Keratinocyte (primary cell): ENCODE measurements around the gene TTC9B. TPM values are rescaled to one million over a fixed set of nuclear protein-coding genes. Genes with fewer than 3 reads are reported as not detected.

Source experiments
- DNase-seq: peaks from one replicate; pipeline ENCODE4 v3.0.0-alpha.2; 2011; ENCODE audit warnings: low read depth, missing footprints, low spot score
- FAIRE-seq: peaks from 2 replicates; lab custom pipeline; 2011; peaks lifted over from hg19 to GRCh38; lab: Jason Lieb, UNC
- H2AFZ ChIP-seq: 2 replicates; pipeline ENCODE4 v1.6.0; 2012; ENCODE audit warnings: low read length, control low read depth, inconsistent platforms; ENCODE audit not compliant: control insufficient read depth
- H3K27ac ChIP-seq: 2 replicates; pipeline ENCODE4 v1.5.1; 2011; ENCODE audit warnings: low read length; ENCODE audit not compliant: control insufficient read depth, insufficient read depth
- H3K27me3 ChIP-seq: 3 replicates; pipeline ENCODE4 v1.6.0; 2011; ENCODE audit warnings: low read length; ENCODE audit not compliant: control insufficient read depth, insufficient read depth; ENCODE audit errors: extremely low read depth
- H3K36me3 ChIP-seq, 2 experiments: 2 replicates in 1 of 2; 3 replicates in 1 of 2; pipeline ENCODE4 v1.5.1; 2011; ENCODE audit warnings: low read length in 2 of 2, mild to moderate bottlenecking in 1 of 2; ENCODE audit not compliant: control insufficient read depth in 2 of 2, insufficient read depth in 2 of 2; ENCODE audit errors: extremely low read depth in 1 of 2
- H3K4me1 ChIP-seq: 3 replicates; pipeline ENCODE4 v1.5.1; 2011; ENCODE audit warnings: low read length; ENCODE audit not compliant: control insufficient read depth, insufficient read depth; ENCODE audit errors: extremely low read depth
- H3K4me2 ChIP-seq: 3 replicates; pipeline ENCODE4 v1.6.0; 2011; ENCODE audit warnings: low read depth, low read length; ENCODE audit not compliant: control insufficient read depth, insufficient read depth; ENCODE audit errors: extremely low read depth
- H3K4me3 ChIP-seq, 3 experiments: fragments of 200-600 bp in 1 of 3; sonication (generic) in 1 of 3; 2 replicates in 2 of 3; 3 replicates in 1 of 3; pipeline ENCODE4 v1.5.1; 2011 to 2016; ENCODE audit warnings: low read length in 3 of 3, mild to moderate bottlenecking in 3 of 3, control low read depth in 2 of 3, inconsistent platforms in 1 of 3, low read depth in 1 of 3, mixed read lengths in 1 of 3, mixed run types in 1 of 3, moderate library complexity in 1 of 3; ENCODE audit not compliant: control insufficient read depth in 2 of 3, insufficient read depth in 2 of 3; ENCODE audit errors: extremely low read depth in 1 of 3
- H3K79me2 ChIP-seq: 2 replicates; pipeline ENCODE4 v1.6.0; 2012; ENCODE audit warnings: low read length; ENCODE audit not compliant: control insufficient read depth, insufficient read depth
- H3K9ac ChIP-seq: 3 replicates; pipeline ENCODE4 v1.6.0; 2011; ENCODE audit warnings: low read length; ENCODE audit not compliant: control insufficient read depth, insufficient read depth; ENCODE audit errors: extremely low read depth
- H3K9me1 ChIP-seq: 3 replicates; pipeline ENCODE4 v1.6.0; 2011; ENCODE audit warnings: low read length; ENCODE audit not compliant: control insufficient read depth, insufficient read depth; ENCODE audit errors: extremely low read depth
- H3K9me3 ChIP-seq: 2 replicates; pipeline ENCODE4 v1.5.1; 2012; ENCODE audit warnings: low read depth, low read length; ENCODE audit not compliant: control insufficient read depth
- H4K20me1 ChIP-seq: 3 replicates; pipeline ENCODE4 v1.6.0; 2011; ENCODE audit warnings: low read length; ENCODE audit not compliant: control insufficient read depth, insufficient read depth; ENCODE audit errors: extremely low read depth
- CTCF ChIP-seq, 3 experiments: IDR thresholded peaks in 1 of 3; conservative IDR thresholded peaks in 1 of 3; optimal IDR thresholded peaks in 1 of 3; 2 replicates in 2 of 3; 3 replicates in 1 of 3; pipeline versions ENCODE3 to v1.5.1; 2011; ENCODE audit warnings: low read length in 3 of 3, mild to moderate bottlenecking in 3 of 3, moderate library complexity in 2 of 3, control low read depth in 1 of 3, inconsistent platforms in 1 of 3; ENCODE audit not compliant: insufficient read depth in 2 of 3; ENCODE audit errors: extremely low read depth in 1 of 3
- EZH2 ChIP-seq: IDR thresholded peaks from one replicate; pipeline ENCODE4 v1.6.1; 2012; ENCODE audit warnings: inconsistent platforms, mild to moderate bottlenecking, low read length, moderate library complexity
- dilution Hi-C: fragments of 300-500 bp; cut with MboI; formaldehyde crosslinking; loops from one replicate; pipeline ENCODE4 v1.7.0; 2020; ENCODE audit warnings: low sequenced_read_pairs; ENCODE audit not compliant: extremely low pct_ligation_motif_present
- polyA plus RNA-seq, 5 experiments: library from polyadenylated mRNA; depleted of rRNA in 3 of 5; stranded (reverse) in 3 of 5; stranded (forward) in 1 of 5; unstranded in 1 of 5; fragments of >200 nt; gene quantifications; 1 replicate in 1 of 5; 2 replicates in 3 of 5; 3 replicates in 1 of 5; pipeline versions ENCODE4 v1.2.1 to v1.2.3, GENCODE V29; 2011 to 2012; ENCODE audit warnings: missing spikeins in 2 of 5, low read depth in 1 of 5, low replicate concordance in 1 of 5

Gene TTC9B
- polyA plus RNA-seq, 1 donor (not counting 4 experiments of a cell fraction or from before 2014, with no cell fraction given) = not detected

DNA sequence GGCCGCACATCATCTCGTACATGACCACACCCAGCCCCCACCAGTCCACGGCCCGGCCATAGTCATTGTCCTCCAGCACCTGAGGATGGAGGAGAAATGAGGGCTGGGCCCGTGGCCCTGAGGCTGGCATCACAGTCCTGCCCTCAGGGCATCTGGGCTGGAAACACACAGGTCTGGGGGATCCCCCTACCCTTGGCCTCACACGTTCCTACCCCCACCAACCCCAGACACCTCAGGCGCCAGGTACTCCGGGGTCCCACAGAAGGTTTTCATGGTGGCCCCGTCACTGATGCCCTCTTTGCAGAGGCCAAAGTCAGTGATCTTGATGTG, 17.8 kb upstream of the TTC9B start:
- no peak for FAIRE-seq
- Histone ChIP-seq H3K27me3 (no peaks in the 10 kb centered on the region), H3K9me1 (no peaks in the 10 kb centered on the region), H3K9me3 (no peaks in the 10 kb centered on the region), H3K79me2 (no peaks in the 10 kb centered on the region), H3K4me2 (no peak overlapping the region), H3K36me3 (peaks cover 13 to 32% of the 10 kb centered on the region in 2 experiments), H4K20me1 (no peaks in the 10 kb centered on the region), H3K27ac (no peak overlapping the region), H2AFZ (no peak overlapping the region), H3K4me1 (no peaks in the 10 kb centered on the region), H3K9ac (no peak overlapping the region), H3K4me3 (no peak overlapping the region)
- DNase-seq = no peak
- dilution Hi-C loops = no loop called here
- TF ChIP-seq EZH2 (no peak), CTCF (optimal IDR thresholded peaks at IDR 0.05 in 1 of 3, IDR thresholded peaks at IDR 0.05 in 1 of 3, conservative IDR thresholded peaks at IDR 0.05 in 1 of 3; ENCODE audit: extremely low read depth in 1 of 3, insufficient read depth in 2 of 3, low read length in 3 of 3) (no peak)

- Histone ChIP-seq H3K9ac (no peak overlapping the region), H2AFZ (no peak overlapping the region), H3K27ac (no peak overlapping the region), H3K36me3 (peaks cover 13 to 32% of the 10 kb centered on the region in 2 experiments), H3K79me2 (no peaks in the 10 kb centered on the region), H3K4me3 (no peak overlapping the region), H3K9me3 (no peaks in the 10 kb centered on the region), H3K9me1 (no peaks in the 10 kb centered on the region), H4K20me1 (no peaks in the 10 kb centered on the region), H3K4me2 (no peak overlapping the region), H3K27me3 (no peaks in the 10 kb centered on the region), H3K4me1 (no peaks in the 10 kb centered on the region)
- FAIRE-seq (no peak), DNase-seq (no peak)
- dilution Hi-C loops = no loop called here
- peak in 2 of 3 experiments; percentile 26 to 39 for TF ChIP-seq CTCF (optimal IDR thresholded peaks at IDR 0.05 in 1 of 3, IDR thresholded peaks at IDR 0.05 in 1 of 3, conservative IDR thresholded peaks at IDR 0.05 in 1 of 3; ENCODE audit: extremely low read depth in 1 of 3, insufficient read depth in 2 of 3, low read length in 3 of 3)
- TF ChIP-seq EZH2 = no peak
Observed at GRCh38 chr19:40235238-40236025, 17.2 kb upstream of the TTC9B start.
